HG03097 (cell line): Measurements from ENCODE around the gene CD300H.

Source experiments
- ATAC-seq: cut with Tn5 transposase; IDR thresholded peaks from one replicate; pipeline ENCODE4 v1.9.1; 2021; ENCODE audit not compliant: unreplicated experiment, low FRiP score

The CD300H gene

GRCh38 chr17:74567397-74567796, at the start of gene CD300H:
TSS of gene CD300H (minus strand) at chr17:74567509.
- ATAC-seq: no peak

- no peak for ATAC-seq
These were observed 49.4 kb upstream of the CD300H start for GRCh38 chr17:74616696-74617095.

- ATAC-seq: no peak
These were observed 44.7 kb upstream of the CD300H start for GRCh38 chr17:74612046-74612445.

- no peak for ATAC-seq
These were observed 42.8 kb upstream of the CD300H start for GRCh38 chr17:74610108-74610507.

GRCh38 chr17:74608511-74608910, 41.2 kb upstream of the CD300H start:
- ATAC-seq: no peak

GRCh38 chr17:74607221-74607620, 39.9 kb upstream of the CD300H start:
- no peak for ATAC-seq

GRCh38 chr17:74606050-74606449, 38.7 kb upstream of the CD300H start:
- no peak for ATAC-seq

GRCh38 chr17:74605361-74605760, 38.1 kb upstream of the CD300H start:
- no peak for ATAC-seq

- ATAC-seq: no peak
These were observed 37.5 kb upstream of the CD300H start for GRCh38 chr17:74604761-74605160.

GRCh38 chr17:74604200-74604599, 36.9 kb upstream of the CD300H start:
- no peak for ATAC-seq

- ATAC-seq: no peak
These were observed 36.4 kb upstream of the CD300H start for GRCh38 chr17:74603746-74604145.

GRCh38 chr17:74603037-74603635, 35.8 kb upstream of the CD300H start:
- no peak for ATAC-seq

- no peak for ATAC-seq
These were observed 34.7 kb upstream of the CD300H start for GRCh38 chr17:74601944-74602572.

- ATAC-seq: no peak
These were observed 32.2 kb upstream of the CD300H start for GRCh38 chr17:74599448-74599939.

GRCh38 chr17:74599023-74599399, 31.7 kb upstream of the CD300H start:
- no peak for ATAC-seq

- ATAC-seq: no peak
These were observed 31.2 kb upstream of the CD300H start for GRCh38 chr17:74598346-74599022.

- no peak for ATAC-seq
These were observed 29.9 kb upstream of the CD300H start for GRCh38 chr17:74597069-74597790.

GRCh38 chr17:74595037-74595750, 27.9 kb upstream of the CD300H start:
- ATAC-seq: no peak

- ATAC-seq: no peak
These were observed 25.0 kb upstream of the CD300H start, which contains the start of gene CD300LD for GRCh38 chr17:74592087-74592990. TSS of gene CD300LD (minus strand) at chr17:74592283. CDS start at chr17:74592202, 81 bp downstream.
